MM.1S (cell line): ENCODE measurements around the gene IFNK.

Experiments used
- DNase-seq: peaks from one replicate; pipeline ENCODE4 v3.0.0-alpha.2; 2015
- H2AFZ ChIP-seq: fragments of 300-600 bp; sonication (generic); 2 replicates; pipeline ENCODE4 v1.6.0; 2016; ENCODE audit warnings: antibody characterized with exemption, low read length
- H3F3A ChIP-seq: fragments of 300-600 bp; sonication (generic); 2 replicates; pipeline ENCODE4 v1.6.1; 2016; ENCODE audit warnings: mild to moderate bottlenecking, antibody characterized with exemption, low read length, moderate library complexity, mixed read lengths; ENCODE audit not compliant: insufficient read depth
- H3K27ac ChIP-seq: fragments of 300-600 bp; sonication (generic); 2 replicates; pipeline ENCODE4 v1.5.1; 2016; ENCODE audit warnings: mild to moderate bottlenecking, low read length
- H3K27me3 ChIP-seq: fragments of 300-600 bp; sonication (generic); replicated peaks from 2 replicates; pipeline ENCODE4 v1.6.0; 2016; ENCODE audit warnings: low read length; ENCODE audit not compliant: insufficient read depth
- H3K36me3 ChIP-seq: fragments of 300-600 bp; sonication (generic); replicated peaks from 2 replicates; pipeline ENCODE4 v1.6.1; 2016; ENCODE audit warnings: mild to moderate bottlenecking, low read length, mixed read lengths; ENCODE audit not compliant: insufficient read depth
- H3K4me1 ChIP-seq: fragments of 300-600 bp; sonication (generic); 2 replicates; pipeline ENCODE4 v1.6.1; 2016; ENCODE audit warnings: low read length, mixed read lengths
- H3K4me2 ChIP-seq: fragments of 300-600 bp; sonication (generic); 2 replicates; pipeline ENCODE4 v1.6.0; 2016; ENCODE audit warnings: low read depth, low read length
- H3K4me3 ChIP-seq: fragments of 300-600 bp; sonication (generic); 2 replicates; pipeline ENCODE4 v1.5.1; 2016; ENCODE audit warnings: low read length, mixed read lengths
- H3K79me2 ChIP-seq: fragments of 300-600 bp; sonication (generic); 2 replicates; pipeline ENCODE4 v1.6.1; 2016; ENCODE audit warnings: mixed run types, low read length, mixed read lengths
- H3K9ac ChIP-seq: fragments of 300-600 bp; sonication (generic); 2 replicates; pipeline ENCODE4 v1.6.1; 2016; ENCODE audit warnings: low read length, mixed read lengths
- H3K9me2 ChIP-seq: fragments of 300-600 bp; sonication (generic); replicated peaks from 2 replicates; pipeline ENCODE4 v1.6.1; 2016; ENCODE audit warnings: mild to moderate bottlenecking, low read length, mixed read lengths; ENCODE audit not compliant: insufficient read depth
- H3K9me3 ChIP-seq: fragments of 300-600 bp; sonication (generic); replicated peaks from 2 replicates; pipeline ENCODE4 v1.6.1; 2016; ENCODE audit warnings: mild to moderate bottlenecking, low read length, mixed read lengths; ENCODE audit not compliant: insufficient read depth
- H4K20me1 ChIP-seq: fragments of 300-600 bp; sonication (generic); 2 replicates; pipeline ENCODE4 v1.6.1; 2016; ENCODE audit warnings: mild to moderate bottlenecking, low read length, moderate library complexity, mixed read lengths; ENCODE audit not compliant: insufficient read depth
- CTCF ChIP-seq: fragments of 300-600 bp; sonication (generic); IDR thresholded peaks from 2 replicates; pipeline ENCODE4 v1.5.1; 2016; ENCODE audit warnings: antibody characterized with exemption, low read length, mixed read lengths
- EZH2 ChIP-seq: fragments of 300-600 bp; sonication (generic); optimal IDR thresholded peaks from 2 replicates; pipeline ENCODE3; 2017; ENCODE audit warnings: low read depth, mild to moderate bottlenecking, antibody characterized with exemption, low read length, mixed read lengths
- EZH2phosphoT487 ChIP-seq: fragments of 300-600 bp; sonication (generic); IDR thresholded peaks from 2 replicates; pipeline ENCODE4 v1.6.1; 2018; ENCODE audit warnings: antibody characterized with exemption, low read length

IFNK gene

GRCh38 chr9:27566118-27566517, 42.0 kb downstream of the IFNK start:
- no peaks in the 10 kb centered on the region for H3K36me3 ChIP-seq
- H3K9me2 ChIP-seq: no peaks in the 10 kb centered on the region

GRCh38 chr9:27569406-27569805, 45.3 kb downstream of the IFNK start:
- no peak overlapping the region for H2AFZ ChIP-seq
- H3K27me3 ChIP-seq: no peaks in the 10 kb centered on the region
- H4K20me1 ChIP-seq: no peaks in the 10 kb centered on the region
- DNase-seq: no peak
- H3K9ac ChIP-seq: no peak overlapping the region
- H3K9me2 ChIP-seq: no peaks in the 10 kb centered on the region
- no peak overlapping the region for H3K4me2 ChIP-seq
- no peaks in the 10 kb centered on the region for H3K4me1 ChIP-seq
- H3F3A ChIP-seq: no peaks in the 10 kb centered on the region
- no peak overlapping the region for H3K27ac ChIP-seq
- H3K36me3 ChIP-seq: no peaks in the 10 kb centered on the region
- H3K4me3 ChIP-seq: no peak overlapping the region
- H3K9me3 ChIP-seq: no peaks in the 10 kb centered on the region
- H3K79me2 ChIP-seq: no peaks in the 10 kb centered on the region
- no peak for TF ChIP-seq CTCF
- no peak for TF ChIP-seq EZH2phosphoT487
- no peak for TF ChIP-seq EZH2

More at GRCh38 chr9:27566118-27566517, 42.0 kb downstream of the IFNK start:
- Histone ChIP-seq H4K20me1 (no peaks in the 10 kb centered on the region), H3F3A (no peaks in the 10 kb centered on the region), H3K4me3 (no peak overlapping the region), H3K9ac (no peak overlapping the region), H3K4me1 (no peaks in the 10 kb centered on the region), H3K79me2 (no peaks in the 10 kb centered on the region), H3K4me2 (no peak overlapping the region), H3K9me3 (no peaks in the 10 kb centered on the region), H3K27ac (no peak overlapping the region), H3K27me3 (no peaks in the 10 kb centered on the region), H2AFZ (no peak overlapping the region)
- DNase-seq: no peak
- TF ChIP-seq CTCF (no peak), EZH2 (no peak), EZH2phosphoT487 (no peak)

- TF ChIP-seq EZH2: no peak
- no peak for TF ChIP-seq EZH2phosphoT487
- no peak for TF ChIP-seq CTCF
- Histone ChIP-seq H3K36me3 (no peaks in the 10 kb centered on the region), H3K27ac (no peak overlapping the region), H3K4me1 (no peaks in the 10 kb centered on the region), H3K4me2 (no peak overlapping the region), H2AFZ (no peak overlapping the region), H3K4me3 (no peak overlapping the region), H3K79me2 (no peaks in the 10 kb centered on the region), H3F3A (no peaks in the 10 kb centered on the region), H3K9ac (no peak overlapping the region), H3K9me2 (no peaks in the 10 kb centered on the region), H4K20me1 (no peaks in the 10 kb centered on the region), H3K9me3 (no peaks in the 10 kb centered on the region), H3K27me3 (no peaks in the 10 kb centered on the region)
- no peak for DNase-seq
Observed at GRCh38 chr9:27571011-27571410, 46.9 kb downstream of the IFNK start.
